GM08714 (cell line): ENCODE results near the gene ORC1.

ENCODE experiments used
- H3K4me3 ChIP-seq: fragments of 200-500 bp; sonication (Bioruptor generic); 2 replicates; pipeline ENCODE4 v1.5.1; 2014; ENCODE audit warnings: mild to moderate bottlenecking, low read length, inconsistent platforms
- ZNF274 ChIP-seq: IDR thresholded peaks from 2 replicates; pipeline ENCODE4 v1.6.1; 2012; ENCODE audit warnings: mild to moderate bottlenecking, low read depth, low read length

Gene ORC1

DNA sequence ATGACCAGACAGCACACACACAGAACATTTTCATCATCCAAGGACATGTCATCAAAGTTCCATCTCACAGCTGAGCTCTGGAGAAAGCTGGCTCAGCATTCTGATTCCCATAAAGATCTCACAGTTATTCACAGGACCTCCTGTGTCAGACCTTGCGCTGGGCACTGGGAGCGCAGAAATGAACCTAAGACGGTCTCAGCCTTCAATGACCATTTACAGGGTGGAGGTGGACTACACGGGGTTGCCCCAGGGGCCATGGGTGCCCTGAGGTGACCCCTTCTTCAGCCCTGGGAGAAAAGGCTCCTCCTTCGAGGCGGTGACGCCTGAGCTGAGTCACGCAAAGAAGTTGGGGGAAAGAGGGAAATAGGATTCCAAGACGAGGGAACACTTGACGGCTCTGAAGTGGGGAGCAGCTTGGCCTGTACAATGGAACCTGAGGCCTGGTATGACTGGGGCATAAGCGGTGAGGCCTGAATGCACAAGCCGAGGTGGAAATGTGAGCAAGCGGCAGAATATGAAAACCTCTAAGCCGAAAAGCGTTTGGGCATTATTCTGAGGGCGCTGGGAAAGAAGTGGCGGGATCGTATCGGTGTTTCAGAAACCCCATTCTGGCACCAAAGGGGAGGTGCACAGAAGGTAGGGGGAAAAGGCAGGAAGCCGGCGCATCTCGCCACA, 39.0 kb downstream of the ORC1 start:
- no peak for TF ChIP-seq ZNF274
- H3K4me3 ChIP-seq, result peak overlapping the region; percentile 84

DNA sequence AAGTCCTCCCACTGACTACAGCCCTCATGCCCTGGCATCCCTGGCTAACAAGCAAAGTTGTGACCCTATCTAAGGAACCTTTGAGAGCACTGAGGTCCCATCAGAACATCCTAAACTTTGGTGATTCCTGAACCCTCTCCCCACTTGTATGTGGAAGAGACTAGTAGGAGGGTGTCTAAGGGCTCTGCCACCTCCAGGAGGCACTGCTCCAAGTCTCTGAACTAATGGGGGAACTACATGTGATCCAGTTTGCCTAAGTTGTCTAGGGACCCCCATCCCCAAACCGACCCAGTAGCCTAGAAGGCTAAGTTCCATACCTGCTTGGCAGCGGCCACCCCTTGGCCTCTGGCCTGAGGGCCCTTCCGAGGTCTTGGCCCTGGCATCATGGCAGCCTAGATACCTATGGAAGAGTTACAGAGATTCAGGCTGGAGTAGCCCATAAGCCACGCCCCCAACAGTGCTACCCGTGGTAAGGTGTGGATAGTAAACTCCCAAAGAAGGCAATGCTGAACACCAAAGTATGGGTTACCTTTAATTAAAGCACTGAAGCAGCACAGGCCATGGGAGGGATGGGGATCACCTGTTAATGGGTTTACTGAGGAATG, 39.9 kb downstream of the ORC1 start:
- TF ChIP-seq ZNF274, result no peak
- H3K4me3 ChIP-seq, result peak overlapping the region; percentile 84; the same call in 1 of the 2 replicates

DNA sequence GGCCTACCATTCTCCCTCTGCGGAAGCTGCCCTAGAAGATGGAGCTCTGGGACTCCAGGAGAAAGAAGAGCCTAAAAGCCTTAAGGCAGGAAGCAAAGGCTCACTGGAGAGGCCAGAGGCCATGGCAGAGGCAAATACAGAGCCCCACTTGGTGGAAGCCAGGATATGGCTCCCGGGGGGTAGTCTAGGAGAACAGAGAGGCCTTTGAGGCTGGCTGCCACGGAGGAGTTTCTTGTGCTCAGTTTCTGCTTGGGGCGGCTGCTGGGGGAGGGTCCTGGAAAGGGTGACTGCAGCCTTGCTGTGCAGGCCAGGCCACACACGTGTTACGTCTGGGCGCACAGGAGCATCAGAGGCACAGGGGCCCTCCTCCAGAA, 43.6 kb downstream of the ORC1 start:
- no peak for TF ChIP-seq ZNF274
- H3K4me3 ChIP-seq, result no peak overlapping the region

DNA sequence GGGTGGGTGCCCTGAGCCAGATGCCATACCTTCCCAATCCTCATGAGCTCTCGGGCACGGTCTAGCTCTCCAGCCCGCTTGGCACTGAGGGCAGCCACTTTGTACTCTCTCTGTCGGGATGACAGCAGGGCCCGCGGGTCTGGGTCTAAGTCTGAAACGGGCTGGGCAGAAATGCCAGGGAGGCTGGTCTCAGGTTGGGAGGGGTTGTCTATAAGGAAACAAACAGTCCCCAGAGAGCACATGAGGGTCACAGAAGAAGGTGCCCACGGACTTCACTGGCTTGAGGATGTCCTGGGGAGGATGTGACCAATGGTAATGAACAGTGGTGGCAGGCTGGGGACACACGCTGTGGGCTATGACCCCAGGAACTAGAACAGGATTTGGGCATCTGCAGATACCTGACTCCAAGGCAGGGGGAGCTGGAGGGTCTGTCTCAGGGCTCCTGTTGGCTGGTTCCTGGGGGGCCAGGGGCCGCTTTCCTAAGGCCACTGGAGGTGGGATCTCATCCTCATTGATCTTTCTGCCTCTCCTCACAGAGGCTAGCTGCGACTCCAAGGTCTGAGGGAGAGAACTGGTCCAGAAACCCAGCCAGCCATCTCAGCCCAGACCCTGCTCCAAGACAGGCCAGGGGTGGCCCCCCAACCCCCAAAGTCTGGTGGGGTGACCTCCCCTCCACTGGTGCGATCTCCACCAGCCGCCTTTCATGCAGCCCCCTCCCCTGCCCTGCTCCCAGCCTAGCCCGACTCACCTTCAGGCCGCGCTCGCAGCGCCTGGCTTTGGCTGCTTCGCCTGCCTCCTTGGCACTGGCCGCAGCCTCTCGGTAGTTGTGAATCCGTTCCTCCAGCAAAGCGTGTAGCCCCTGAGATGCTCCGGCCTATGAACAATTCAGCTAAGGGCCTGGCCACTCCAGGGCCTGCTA, 44.3 kb downstream of the ORC1 start:
- H3K4me3 ChIP-seq, result no peak overlapping the region
- TF ChIP-seq ZNF274, result no peak

DNA sequence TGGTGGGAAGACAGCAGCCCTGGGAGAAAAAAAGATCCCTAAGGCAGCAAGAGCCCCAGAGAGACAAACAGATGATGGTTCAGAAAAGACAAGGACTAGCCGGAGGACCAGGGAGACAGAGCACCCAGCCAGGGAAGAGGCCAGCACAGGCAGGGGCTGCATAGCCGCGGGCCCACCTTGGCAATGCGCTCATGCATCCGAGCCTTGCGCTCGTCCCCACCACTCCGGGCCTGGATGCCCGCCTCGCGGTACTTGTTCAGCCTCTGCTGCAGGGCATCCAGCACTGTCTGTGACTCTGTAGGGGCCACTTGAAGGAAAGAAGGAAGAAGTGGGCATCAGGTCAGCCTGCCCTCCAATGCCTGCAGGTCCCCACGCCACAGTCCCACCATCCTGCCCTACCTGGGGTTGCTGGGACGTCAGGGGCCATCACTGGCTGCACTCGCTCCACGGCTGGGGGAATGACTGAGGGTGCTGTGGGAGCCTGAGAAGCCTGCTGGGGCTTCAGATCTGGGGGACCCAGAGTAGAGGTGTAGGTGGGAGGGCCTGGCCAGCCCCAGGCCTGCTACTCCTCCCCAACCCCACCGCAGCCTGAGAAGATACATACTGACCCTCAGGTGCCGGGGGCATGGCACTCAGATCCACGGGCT, 45.2 kb downstream of the ORC1 start:
- H3K4me3 ChIP-seq, result no peak overlapping the region
- TF ChIP-seq ZNF274, result no peak

DNA sequence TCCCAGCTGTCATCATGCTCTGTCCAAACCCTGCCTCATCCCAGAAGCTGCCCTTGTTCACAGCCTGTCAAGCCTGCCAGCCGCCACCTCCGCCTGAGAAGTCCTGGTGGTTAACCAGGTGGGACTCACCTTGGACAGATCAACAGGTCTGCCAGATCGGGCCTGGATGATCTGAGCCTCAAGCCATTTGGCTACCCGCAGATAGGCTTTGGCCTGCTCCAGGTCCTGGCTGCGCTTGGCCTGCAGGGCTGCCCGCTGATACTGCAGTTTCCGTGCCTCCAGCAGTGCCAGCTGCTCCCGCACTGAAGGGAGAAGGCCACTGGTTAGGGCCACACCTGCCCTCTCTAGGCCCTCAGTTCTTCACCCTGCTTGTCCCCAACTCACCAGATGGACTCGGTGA, 46.8 kb downstream of the ORC1 start:
- TF ChIP-seq ZNF274, result no peak
- H3K4me3 ChIP-seq, result no peak overlapping the region

DNA sequence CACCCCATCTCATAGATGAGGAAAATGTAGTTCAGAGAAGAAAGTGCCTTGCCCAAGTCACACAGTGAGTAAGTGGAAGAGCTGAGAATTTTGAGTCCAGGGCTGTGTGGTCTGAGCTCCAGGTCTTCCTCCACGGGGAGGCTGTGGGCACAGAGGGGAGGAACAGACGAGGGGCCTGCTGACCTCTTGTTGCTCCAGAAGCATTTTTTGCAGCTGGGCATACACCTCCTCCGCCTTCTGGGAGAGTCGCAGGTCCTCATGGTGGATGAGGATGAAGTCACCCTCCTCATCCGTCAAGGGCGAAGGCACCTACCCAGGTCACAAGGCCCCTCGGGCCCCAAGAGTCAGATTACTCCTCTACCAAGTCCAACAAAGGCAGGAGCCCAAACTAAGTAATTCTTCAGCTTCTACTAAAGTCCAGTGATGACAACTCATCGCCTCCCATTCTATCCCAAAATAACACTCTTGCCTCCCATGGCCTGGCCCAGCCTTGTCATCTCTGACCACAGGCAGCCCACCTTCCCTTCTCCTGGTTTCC, 47.3 kb downstream of the ORC1 start:
- no peak overlapping the region for H3K4me3 ChIP-seq
- no peak for TF ChIP-seq ZNF274

DNA sequence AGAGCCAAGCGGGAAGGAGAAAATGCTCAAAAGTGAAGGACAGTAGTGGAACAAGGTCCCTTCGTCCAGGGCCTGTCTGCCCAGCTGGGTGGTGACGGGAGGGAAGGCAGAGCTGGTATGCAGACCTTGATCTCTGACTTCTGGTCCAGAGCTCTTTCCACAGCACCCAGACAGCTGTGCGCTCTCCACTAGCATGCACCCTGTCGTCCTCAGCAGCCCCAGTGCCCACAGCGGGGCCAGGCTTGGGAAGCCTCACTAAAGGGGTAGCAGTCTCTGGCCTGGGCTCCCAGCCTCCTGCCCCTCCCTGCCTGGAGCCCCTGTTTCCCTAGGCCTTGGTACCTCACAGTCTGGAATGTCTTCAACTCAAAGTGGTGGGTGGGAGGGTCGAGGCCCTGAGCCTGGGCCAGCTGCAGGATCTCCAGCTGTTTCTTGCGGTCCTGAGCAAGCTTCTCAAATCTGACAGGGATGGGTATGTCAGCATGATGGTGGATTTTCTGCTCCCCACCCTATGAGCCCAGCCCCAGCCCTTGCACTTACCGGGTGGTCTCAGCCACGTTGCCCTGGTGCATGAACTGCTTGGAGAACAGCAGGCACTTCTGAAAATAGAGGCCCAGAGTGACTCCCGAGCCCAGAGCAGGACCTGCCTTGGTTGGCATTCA, 48.2 kb downstream of the ORC1 start:
- TF ChIP-seq ZNF274, result no peak

DNA sequence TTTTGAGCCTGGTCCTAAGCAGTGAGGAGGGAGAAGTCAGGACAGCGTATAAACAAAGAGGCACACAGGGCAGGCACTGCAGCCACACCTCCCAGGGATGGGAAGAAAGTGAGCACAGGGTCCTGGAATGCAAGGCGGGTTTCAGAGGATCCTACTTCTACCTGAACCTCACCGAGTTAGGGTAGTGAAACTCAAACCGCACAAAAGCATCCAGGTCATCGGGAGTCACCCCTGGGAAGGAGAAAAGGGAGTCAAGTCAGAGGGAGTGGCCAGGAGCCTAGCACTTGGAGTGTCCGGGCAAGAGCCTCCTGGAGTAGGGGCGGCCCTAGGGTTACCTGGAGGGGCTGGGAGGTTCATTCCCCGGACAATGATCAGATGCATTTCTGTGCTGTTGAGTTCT, 48.8 kb downstream of the ORC1 start:
- no peak for TF ChIP-seq ZNF274

More for the DNA sequence above, 48.2 kb downstream of the ORC1 start:
- H3K4me3 ChIP-seq, result no peak overlapping the region

DNA sequence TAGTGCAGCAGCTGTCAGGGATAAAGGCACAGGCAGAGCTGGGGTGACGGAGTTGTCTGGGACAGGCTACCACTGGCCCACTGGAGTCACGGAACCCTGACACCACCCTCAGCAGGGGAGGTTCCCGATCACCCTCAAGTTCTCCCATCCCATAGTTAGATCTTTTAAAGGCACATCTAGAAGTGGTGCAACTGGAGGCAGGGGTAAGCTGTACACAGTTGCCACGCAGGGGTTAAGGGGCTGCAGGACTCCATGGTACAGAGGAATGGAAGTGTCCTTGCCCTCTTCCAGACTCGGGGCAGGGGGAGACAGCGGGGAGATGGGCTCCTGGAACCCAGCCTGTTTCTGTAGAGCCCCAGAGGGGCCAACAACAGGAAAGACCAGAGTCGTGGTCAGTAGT, 51.5 kb downstream of the ORC1 start:
- H3K4me3 ChIP-seq, result no peak overlapping the region
- TF ChIP-seq ZNF274, result no peak

More for the DNA sequence above, 48.8 kb downstream of the ORC1 start:
- no peak overlapping the region for H3K4me3 ChIP-seq

DNA sequence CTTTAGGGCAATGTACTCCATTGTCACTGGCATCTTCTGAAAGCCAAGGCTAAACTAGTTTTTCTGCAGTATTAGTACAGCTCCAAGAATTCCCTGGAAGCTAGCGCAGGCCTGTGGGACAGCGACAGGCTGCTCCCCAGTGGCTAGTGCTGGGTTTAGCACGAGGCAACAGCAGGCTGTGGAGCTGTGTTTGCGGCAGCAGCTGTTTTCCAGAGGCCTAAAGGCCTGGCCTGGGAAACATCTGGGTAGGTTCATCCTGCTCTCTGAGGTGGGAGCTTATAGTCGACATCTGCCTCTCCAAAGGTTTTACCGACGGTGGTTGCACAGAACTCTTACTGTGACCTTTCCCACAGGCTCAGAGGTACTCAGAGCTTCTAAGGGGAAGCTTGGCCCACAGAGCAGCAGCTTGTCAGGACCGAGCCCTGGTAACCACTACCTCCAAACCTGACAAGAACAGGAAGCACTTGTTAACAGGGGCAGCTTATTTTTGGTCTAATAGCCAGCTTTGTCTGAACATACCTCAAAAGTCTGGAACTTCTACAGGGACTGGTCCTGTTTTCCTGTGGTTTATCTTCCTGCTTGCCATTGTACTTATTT, 55.4 kb downstream of the ORC1 start:
- TF ChIP-seq ZNF274, result no peak
- H3K4me3 ChIP-seq, result no peak overlapping the region

DNA sequence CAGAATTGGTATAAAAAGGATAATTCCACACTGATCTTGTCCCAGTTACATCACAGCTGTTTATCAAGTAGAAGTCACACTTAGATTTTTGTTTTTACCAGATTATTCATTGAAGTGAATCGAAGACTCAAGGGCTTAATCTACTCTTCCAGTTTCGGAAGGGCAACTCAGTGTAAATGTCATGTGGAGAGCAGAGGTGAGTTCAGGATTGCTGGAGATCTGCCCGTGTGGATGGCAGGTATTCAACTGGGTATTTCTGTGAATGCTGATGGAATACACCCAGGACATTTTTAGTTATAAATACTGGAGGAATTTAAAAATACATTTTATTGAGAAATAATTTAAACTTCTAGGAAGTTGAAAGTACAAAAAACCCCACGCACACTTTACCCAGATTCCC, 57.6 kb downstream of the ORC1 start:
- no peak for TF ChIP-seq ZNF274
- no peak overlapping the region for H3K4me3 ChIP-seq

DNA sequence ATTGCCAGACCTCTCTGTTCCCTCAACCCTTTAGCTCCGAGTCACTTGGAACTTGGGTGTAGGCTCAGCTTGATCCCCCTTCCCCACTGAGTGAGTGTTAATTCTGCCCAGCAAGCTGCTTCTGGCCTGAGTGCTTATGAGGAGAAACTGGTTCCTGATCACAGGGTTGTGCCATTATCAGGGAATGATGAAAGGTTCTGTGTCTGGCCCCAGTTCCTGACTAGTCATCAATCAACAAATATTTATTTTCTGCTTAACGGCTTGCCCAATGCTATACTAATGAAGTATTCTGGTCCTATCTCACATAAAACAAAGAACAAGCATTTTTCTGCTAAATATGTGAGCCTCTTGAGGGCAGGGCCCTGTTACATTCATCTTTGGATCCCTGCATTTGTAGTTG, 59.0 kb downstream of the ORC1 start:
- no peak overlapping the region for H3K4me3 ChIP-seq
- no peak for TF ChIP-seq ZNF274

DNA sequence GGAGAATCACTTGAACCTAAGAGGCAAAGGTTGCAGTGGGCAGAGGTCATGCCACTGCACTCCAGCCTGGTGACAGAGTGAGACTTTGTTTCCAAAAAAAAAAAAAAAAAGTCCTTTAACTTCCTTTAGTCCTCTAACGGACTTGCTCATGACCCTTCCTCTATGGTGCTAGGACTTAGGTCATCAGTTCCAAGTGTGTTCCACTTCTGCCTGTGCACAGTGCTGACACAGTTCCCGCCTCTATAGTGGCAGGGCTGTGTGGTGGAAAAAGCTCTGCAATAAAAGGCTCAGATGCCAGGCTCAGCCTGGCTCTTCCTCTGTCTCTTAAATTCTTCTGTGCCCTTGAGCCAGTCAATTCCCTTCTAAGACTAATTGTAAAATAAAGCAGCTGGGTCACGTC, 60.2 kb downstream of the ORC1 start:
- no peak for TF ChIP-seq ZNF274
- no peak overlapping the region for H3K4me3 ChIP-seq
